BE2C (cell line): ENCODE data around the gene ROBO4.

ENCODE experiments used
- DNase-seq: peaks from one replicate; pipeline ENCODE4 v3.0.0-alpha.2; 2020
- H3K27me3 ChIP-seq: fragments of 250-450 bp; sonication (Bioruptor Pico); 2 replicates; pipeline ENCODE4 v1.5.1; 2020; ENCODE audit warnings: mild to moderate bottlenecking
- H3K36me3 ChIP-seq: fragments of 250-450 bp; sonication (Bioruptor Pico); 2 replicates; pipeline ENCODE4 v1.5.1; 2020; ENCODE audit warnings: mild to moderate bottlenecking
- H3K4me1 ChIP-seq: fragments of 250-450 bp; sonication (Bioruptor Pico); 2 replicates; pipeline ENCODE4 v1.5.1; 2020
- H3K4me3 ChIP-seq: 2 replicates; pipeline ENCODE4 v1.5.1; 2011; ENCODE audit warnings: low read depth, low read length
- H3K9me3 ChIP-seq: fragments of 250-450 bp; sonication (Bioruptor Pico); 2 replicates; pipeline ENCODE4 v1.5.1; 2020
- CTCF ChIP-seq: IDR thresholded peaks from 2 replicates; pipeline ENCODE4 v1.5.1; 2012; ENCODE audit warnings: mild to moderate bottlenecking, low read depth, low read length

Gene ROBO4

GRCh38 chr11:124893781-124894401 lies 3.8 kb downstream of the ROBO4 start:
- TF ChIP-seq CTCF = no peak
- H3K9me3 ChIP-seq = no peaks in the 10 kb centered on the region
- H3K36me3 ChIP-seq = no peaks in the 10 kb centered on the region
- no peak for DNase-seq
- no peaks in the 10 kb centered on the region for H3K27me3 ChIP-seq
- no peak overlapping the region for H3K4me3 ChIP-seq
- peaks cover 11% of the 10 kb centered on the region for H3K4me1 ChIP-seq

GRCh38 chr11:124892750-124893454 lies 4.8 kb downstream of the ROBO4 start:
- Histone ChIP-seq H3K4me1 (peaks cover 11% of the 10 kb centered on the region), H3K9me3 (no peaks in the 10 kb centered on the region), H3K36me3 (no peaks in the 10 kb centered on the region), H3K27me3 (no peaks in the 10 kb centered on the region), H3K4me3 (no peak overlapping the region)
- TF ChIP-seq CTCF = no peak
- DNase-seq = no peak

- Histone ChIP-seq H3K36me3 (no peaks in the 10 kb centered on the region), H3K4me1 (peaks cover 11% of the 10 kb centered on the region), H3K4me3 (no peak overlapping the region), H3K27me3 (no peaks in the 10 kb centered on the region), H3K9me3 (no peaks in the 10 kb centered on the region)
- no peak for TF ChIP-seq CTCF
- no peak for DNase-seq
Observed at GRCh38 chr11:124892146-124892545, 5.5 kb downstream of the ROBO4 start.

- H3K36me3 ChIP-seq = no peaks in the 10 kb centered on the region
- DNase-seq = peak; percentile 80
- peaks cover 11% of the 10 kb centered on the region for H3K4me1 ChIP-seq
- H3K27me3 ChIP-seq = no peaks in the 10 kb centered on the region
- peak; percentile 40 for TF ChIP-seq CTCF
- peak overlapping the region; percentile 26; the same call in 1 of the 2 replicates for H3K4me3 ChIP-seq
- no peaks in the 10 kb centered on the region for H3K9me3 ChIP-seq
Observed at GRCh38 chr11:124891373-124891861, 6.2 kb downstream of the ROBO4 start.

- peak overlapping the region; percentile 26; the same call in 1 of the 2 replicates for H3K4me3 ChIP-seq
- no peak for DNase-seq
- H3K9me3 ChIP-seq = no peaks in the 10 kb centered on the region
- H3K27me3 ChIP-seq = no peaks in the 10 kb centered on the region
- no peaks in the 10 kb centered on the region for H3K36me3 ChIP-seq
- no peak for TF ChIP-seq CTCF
- peaks cover 11% of the 10 kb centered on the region for H3K4me1 ChIP-seq
Observed at GRCh38 chr11:124890683-124891372, 6.8 kb downstream of the ROBO4 start.

GRCh38 chr11:124890151-124890550 lies 7.5 kb downstream of the ROBO4 start:
- no peaks in the 10 kb centered on the region for H3K36me3 ChIP-seq
- no peak overlapping the region for H3K4me3 ChIP-seq
- no peak for DNase-seq
- no peaks in the 10 kb centered on the region for H3K9me3 ChIP-seq
- TF ChIP-seq CTCF = no peak
- H3K4me1 ChIP-seq = peaks cover 11% of the 10 kb centered on the region
- H3K27me3 ChIP-seq = no peaks in the 10 kb centered on the region
